IgD-negative memory B cell (primary cell): ENCODE results near the gene STMN1. TPM values are rescaled to one million over a fixed set of nuclear protein-coding genes. Genes with fewer than 3 reads are reported as not detected.

Experiments
- H3K27ac Mint-ChIP-seq, 3 donors: one replicate each; pipeline ENCODE4 v1.8.0; 2020 to 2022; ENCODE audit warnings: mild to moderate bottlenecking in 3 of 3, mixed read lengths in 3 of 3, moderate library complexity in 1 of 3
- H3K27me3 Mint-ChIP-seq: one replicate; pipeline ENCODE4 v1.8.0; 2021; ENCODE audit warnings: mixed read lengths
- H3K36me3 Mint-ChIP-seq: one replicate; pipeline ENCODE4 v1.8.0; 2020; ENCODE audit warnings: mild to moderate bottlenecking, mixed read lengths
- H3K4me1 Mint-ChIP-seq, 3 donors: one replicate each; pipeline ENCODE4 v1.8.0; 2020 to 2022; ENCODE audit warnings: mixed read lengths in 3 of 3, mild to moderate bottlenecking in 1 of 3
- H3K4me3 Mint-ChIP-seq, 4 donors: one replicate each; pipeline ENCODE4 v1.8.0; 2020 to 2022; ENCODE audit warnings: mild to moderate bottlenecking in 4 of 4, mixed read lengths in 4 of 4, moderate library complexity in 3 of 4
- H3K9me3 Mint-ChIP-seq, 3 donors: one replicate each; pipeline ENCODE4 v1.8.0; 2020 to 2021; ENCODE audit warnings: mixed read lengths in 3 of 3, mild to moderate bottlenecking in 1 of 3
- polyA plus RNA-seq: library from polyadenylated mRNA; unstranded; fragments of 300-500 nt; fragmentation: Illumina TruSeq; gene quantifications from one replicate; pipeline ENCODE4 v1.2.3, GENCODE V29; 2021

Gene STMN1
- polyA plus RNA-seq, 1 donor from 2014 or later: 47.4 TPM

DNA sequence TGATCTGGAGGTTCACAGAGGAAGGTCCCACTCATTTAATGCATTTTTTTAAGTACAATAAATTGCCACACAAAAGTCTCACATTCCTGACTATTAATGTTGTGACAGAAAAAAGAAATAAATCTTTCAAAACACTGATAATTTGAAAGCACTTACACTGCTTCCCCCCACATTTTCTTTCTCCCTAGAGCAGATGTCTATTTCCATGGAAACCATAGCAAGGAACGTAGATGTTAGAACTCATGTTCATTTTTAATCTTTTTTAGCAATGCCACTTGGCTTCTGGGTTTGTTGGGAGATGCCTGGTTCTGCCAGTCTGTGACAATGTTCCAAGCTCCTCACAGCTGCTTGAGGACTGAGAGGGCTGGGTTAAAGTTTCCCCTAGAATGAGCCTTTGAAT is 1.9 kb upstream of the STMN1 start:
- Mint-ChIP-seq H3K27me3 (no peaks in the 10 kb centered on the region), H3K4me3 (peak overlapping the region in 1 of 4 donors; percentile 100), H3K36me3 (peaks cover 2% of the 10 kb centered on the region), H3K9me3 (no peaks in the 10 kb centered on the region), H3K4me1 (peaks cover 7 to 13% (median 11%) of the 10 kb centered on the region in 3 donors), H3K27ac (no peak overlapping the region)

DNA sequence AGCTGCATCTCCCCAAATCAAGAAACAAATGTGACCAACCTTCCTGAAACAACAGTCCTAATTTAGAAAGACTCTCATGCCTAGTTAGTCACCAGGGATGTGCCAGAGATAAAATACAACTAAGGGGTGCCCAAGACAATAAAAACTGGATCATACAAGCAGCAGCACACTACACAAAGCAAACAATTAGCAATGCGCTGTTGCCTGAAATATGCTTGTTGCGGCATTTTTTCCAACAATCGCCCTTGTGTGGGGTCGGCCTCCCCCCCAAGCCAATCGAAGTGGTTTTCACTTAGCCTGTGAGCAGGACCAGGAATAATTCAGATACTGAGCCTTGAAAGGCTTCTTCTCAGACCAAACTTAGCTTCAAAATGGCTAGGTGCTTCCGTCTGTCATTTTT is 1.4 kb upstream of the STMN1 start:
- Mint-ChIP-seq H3K36me3 (peaks cover 2% of the 10 kb centered on the region), H3K4me3 (peak overlapping the region in 2 of 4 donors; percentile 96 to 100)

DNA sequence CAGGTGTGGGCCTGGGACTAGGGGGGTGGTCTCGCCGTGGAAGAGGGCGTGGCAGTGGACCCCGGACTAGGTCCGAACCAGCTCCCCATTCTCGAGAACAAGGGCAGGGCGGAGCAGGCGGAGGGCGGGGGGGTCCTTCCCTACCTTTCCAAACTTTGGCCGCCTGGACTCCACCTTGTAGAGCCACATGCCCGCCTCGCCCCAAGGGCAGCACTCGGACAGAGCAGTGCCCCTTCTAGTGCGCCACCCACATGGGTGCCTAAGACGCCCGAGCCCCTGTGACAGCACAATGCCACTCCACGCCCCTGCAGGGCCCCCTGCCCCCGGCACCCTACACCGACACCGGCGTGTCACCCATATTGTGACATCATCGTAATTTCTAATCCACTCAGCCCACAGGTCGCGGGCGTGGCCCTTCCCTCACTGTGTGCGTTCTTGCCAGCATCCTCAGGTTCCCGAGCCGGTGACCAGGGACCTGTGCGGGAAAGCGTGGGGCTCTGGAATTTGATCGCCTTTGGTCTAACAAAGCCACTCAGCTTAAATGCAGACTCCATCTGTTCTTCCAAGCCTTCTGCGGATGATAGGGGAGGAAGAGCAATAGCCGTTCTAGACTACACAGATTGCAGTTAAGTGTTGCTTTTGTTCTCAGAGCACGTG is 553 bp upstream of the STMN1 start:
- peak overlapping the region; percentile 84 to 100 (median 94) for H3K4me3 Mint-ChIP-seq
- H3K4me1 Mint-ChIP-seq: peaks cover 7 to 13% (median 11%) of the 10 kb centered on the region in 3 donors
- no peaks in the 10 kb centered on the region for H3K9me3 Mint-ChIP-seq
- H3K36me3 Mint-ChIP-seq: peaks cover under 1% of the 10 kb centered on the region
- no peaks in the 10 kb centered on the region for H3K27me3 Mint-ChIP-seq
- H3K27ac Mint-ChIP-seq: peak overlapping the region; percentile 42 to 89 (median 50)

More for the DNA sequence above, 1.4 kb upstream of the STMN1 start:
- Mint-ChIP-seq H3K27ac (peak overlapping the region in 1 of 3 donors; percentile 89), H3K9me3 (no peaks in the 10 kb centered on the region), H3K4me1 (peaks cover 7 to 13% (median 11%) of the 10 kb centered on the region in 3 donors), H3K27me3 (no peaks in the 10 kb centered on the region)

DNA sequence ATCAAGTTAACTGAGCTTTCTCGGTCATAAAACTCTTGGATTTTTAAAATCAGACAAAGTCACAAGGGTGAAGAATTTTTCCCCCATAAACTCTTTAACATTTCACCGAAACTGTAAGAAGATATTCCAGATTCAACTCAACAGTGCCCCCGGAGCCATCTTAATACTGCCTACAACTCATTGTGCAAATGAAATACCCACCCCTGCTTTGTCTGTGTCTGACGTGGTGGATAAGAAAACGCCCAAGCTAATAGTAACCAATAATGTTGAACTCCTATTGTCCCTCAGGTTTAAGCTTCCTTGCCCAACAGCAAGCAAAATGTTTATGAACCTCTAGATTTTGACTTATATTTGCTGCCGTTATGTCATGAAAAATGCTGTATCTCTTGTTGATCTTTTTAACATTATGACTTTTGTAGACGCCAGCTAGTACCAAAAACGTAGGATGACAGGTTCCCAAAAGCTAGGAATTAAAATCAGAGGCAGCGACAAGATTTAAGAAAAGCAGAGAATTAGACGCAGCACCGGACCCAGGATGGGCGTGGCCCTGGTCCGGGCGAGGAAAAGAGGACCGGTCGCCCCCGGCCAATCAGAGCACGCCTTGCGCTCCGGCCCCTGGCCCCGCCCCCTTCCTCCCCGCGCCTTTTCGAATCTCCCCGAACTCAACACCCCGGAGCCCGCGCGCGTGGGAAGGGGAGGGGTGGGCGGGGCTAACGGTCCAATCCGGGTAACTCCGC is 1.1 kb downstream of the STMN1 start:
- H3K9me3 Mint-ChIP-seq: no peaks in the 10 kb centered on the region
- H3K27ac Mint-ChIP-seq: peak overlapping the region; percentile 54 to 98 (median 91)
- no peaks in the 10 kb centered on the region for H3K27me3 Mint-ChIP-seq
- H3K36me3 Mint-ChIP-seq: no peaks in the 10 kb centered on the region
- peaks cover 7 to 13% (median 11%) of the 10 kb centered on the region in 3 donors for H3K4me1 Mint-ChIP-seq
- H3K4me3 Mint-ChIP-seq: peak overlapping the region; percentile 84 to 100 (median 97)

DNA sequence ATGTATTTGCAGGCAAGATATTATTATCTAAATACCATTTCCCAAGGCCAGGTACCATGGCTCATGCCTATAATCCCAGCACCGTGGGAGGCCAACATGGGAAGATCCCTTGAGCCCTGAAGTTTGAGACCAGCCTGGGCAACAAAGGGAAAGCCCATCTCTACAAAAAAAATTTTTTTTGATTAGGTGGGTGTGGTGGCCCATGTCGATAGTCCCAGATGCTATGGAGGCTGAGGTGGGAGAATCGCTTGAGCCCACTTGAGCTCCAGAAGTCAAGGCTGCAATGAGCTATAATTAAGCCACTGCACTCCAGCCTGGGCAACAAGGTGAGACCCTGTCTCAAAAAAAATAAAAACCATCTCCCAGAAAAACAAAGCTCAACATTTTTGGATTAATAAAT is 2.2 kb downstream of the STMN1 start:
- Mint-ChIP-seq H3K27me3 (no peaks in the 10 kb centered on the region), H3K9me3 (no peaks in the 10 kb centered on the region), H3K4me1 (peaks cover 7 to 13% (median 11%) of the 10 kb centered on the region in 3 donors), H3K4me3 (peak overlapping the region in 2 of 4 donors; percentile 96 to 100), H3K36me3 (no peaks in the 10 kb centered on the region), H3K27ac (no peak overlapping the region)

GRCh38 chr1:25902462-25902861 is 3.8 kb downstream of the STMN1 start:
- Mint-ChIP-seq H3K4me3 (peak overlapping the region in 1 of 4 donors; percentile 27), H3K9me3 (no peaks in the 10 kb centered on the region), H3K27me3 (no peaks in the 10 kb centered on the region), H3K27ac (no peak overlapping the region), H3K36me3 (no peaks in the 10 kb centered on the region), H3K4me1 (peaks cover 7 to 12% (median 11%) of the 10 kb centered on the region in 3 donors)

DNA sequence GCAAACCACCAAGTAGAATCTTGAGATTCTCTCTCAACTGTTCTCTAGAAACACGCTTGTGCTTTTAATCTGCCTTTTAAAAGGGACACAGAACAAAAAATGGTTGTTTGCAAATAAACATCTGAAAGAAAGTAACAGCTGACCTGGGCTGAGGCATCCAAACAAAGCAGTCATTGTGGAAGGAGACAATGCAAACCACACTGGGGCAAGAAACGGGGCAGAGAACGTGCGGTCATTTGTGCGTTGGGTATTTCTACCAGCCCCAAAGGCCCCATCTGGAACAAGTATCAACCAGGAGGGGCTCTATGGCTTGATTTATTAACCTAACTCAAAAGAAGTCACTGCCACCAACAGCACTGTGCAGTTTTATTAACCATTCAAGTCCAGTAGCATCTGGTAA is 6.0 kb downstream of the STMN1 start:
- peaks cover 12 to 16% (median 15%) of the 10 kb centered on the region in 3 donors for H3K4me1 Mint-ChIP-seq
- H3K9me3 Mint-ChIP-seq: no peaks in the 10 kb centered on the region
- H3K27me3 Mint-ChIP-seq: no peaks in the 10 kb centered on the region
- H3K4me3 Mint-ChIP-seq: peak overlapping the region in 1 of 4 donors; percentile 50
- peaks cover 1% of the 10 kb centered on the region for H3K36me3 Mint-ChIP-seq
- H3K27ac Mint-ChIP-seq: no peak overlapping the region

DNA sequence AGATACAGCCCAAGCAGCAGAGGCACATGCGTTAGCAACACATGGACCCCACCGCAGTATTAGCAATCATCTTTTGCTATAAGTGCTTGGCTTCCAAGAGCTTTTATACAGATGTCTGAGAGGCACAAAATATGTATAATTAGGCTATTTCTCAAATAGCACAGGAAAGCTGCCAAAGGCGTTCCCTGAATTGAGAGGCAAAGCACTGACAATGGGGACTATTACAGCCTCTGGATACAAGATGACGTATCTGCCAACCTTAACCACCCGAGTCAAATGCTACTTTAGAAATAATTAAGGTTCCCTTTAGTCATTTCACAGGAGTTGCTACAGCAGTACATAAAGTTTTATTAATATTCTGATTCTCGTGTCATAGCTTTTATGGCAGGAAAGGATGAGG is 6.4 kb downstream of the STMN1 start:
- H3K4me3 Mint-ChIP-seq: peak overlapping the region in 1 of 4 donors; percentile 50
- no peak overlapping the region for H3K27ac Mint-ChIP-seq
- peaks cover 2% of the 10 kb centered on the region for H3K36me3 Mint-ChIP-seq
- H3K9me3 Mint-ChIP-seq: no peaks in the 10 kb centered on the region
- peaks cover 9 to 13% (median 12%) of the 10 kb centered on the region in 3 donors for H3K4me1 Mint-ChIP-seq
- H3K27me3 Mint-ChIP-seq: no peaks in the 10 kb centered on the region

- H3K4me1 Mint-ChIP-seq: peaks cover 6 to 8% (median 7%) of the 10 kb centered on the region in 3 donors
- H3K27me3 Mint-ChIP-seq: no peaks in the 10 kb centered on the region
- no peak overlapping the region for H3K4me3 Mint-ChIP-seq
- no peaks in the 10 kb centered on the region for H3K9me3 Mint-ChIP-seq
- peaks cover 2% of the 10 kb centered on the region for H3K36me3 Mint-ChIP-seq
- H3K27ac Mint-ChIP-seq: peak overlapping the region in 1 of 3 donors; percentile 51
Measured at GRCh38 chr1:25898223-25899015, 7.8 kb downstream of the STMN1 start.

- peaks cover 6 to 8% (median 7%) of the 10 kb centered on the region in 3 donors for H3K4me1 Mint-ChIP-seq
- H3K27me3 Mint-ChIP-seq: no peaks in the 10 kb centered on the region
- peak overlapping the region in 1 of 3 donors; percentile 51 for H3K27ac Mint-ChIP-seq
- no peak overlapping the region for H3K4me3 Mint-ChIP-seq
- peaks cover 2% of the 10 kb centered on the region for H3K36me3 Mint-ChIP-seq
- H3K9me3 Mint-ChIP-seq: no peaks in the 10 kb centered on the region
Measured at GRCh38 chr1:25897754-25898153, 8.5 kb downstream of the STMN1 start.

DNA sequence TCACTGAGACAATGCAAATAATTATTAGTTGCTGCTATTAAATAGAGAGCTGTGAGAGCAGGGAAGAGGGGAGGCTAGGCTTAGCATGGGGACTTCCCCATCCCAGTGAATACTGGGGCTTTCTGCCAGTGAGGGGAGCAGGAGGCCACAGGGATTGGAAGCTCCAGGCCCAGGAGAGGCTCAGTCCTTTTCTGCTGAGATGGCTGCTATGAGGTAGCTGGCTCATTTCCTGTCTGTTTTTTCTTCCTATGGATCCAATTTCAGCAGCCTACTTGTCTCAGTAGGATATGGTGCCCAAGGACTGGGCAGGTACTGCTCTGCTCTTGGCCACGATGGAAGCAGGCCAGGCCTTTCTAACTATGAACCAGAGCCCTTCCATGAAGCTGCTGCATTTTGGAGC is 10.0 kb downstream of the STMN1 start:
- Mint-ChIP-seq H3K9me3 (no peaks in the 10 kb centered on the region), H3K4me1 (peaks cover 6 to 8% (median 7%) of the 10 kb centered on the region in 3 donors), H3K27me3 (no peaks in the 10 kb centered on the region), H3K27ac (no peak overlapping the region), H3K4me3 (no peak overlapping the region), H3K36me3 (peaks cover 2% of the 10 kb centered on the region)

GRCh38 chr1:25895365-25895990 is 10.7 kb downstream of the STMN1 start:
- Mint-ChIP-seq H3K4me1 (peaks cover 6 to 8% (median 7%) of the 10 kb centered on the region in 3 donors), H3K36me3 (peaks cover 2% of the 10 kb centered on the region), H3K27me3 (no peaks in the 10 kb centered on the region), H3K4me3 (peak overlapping the region in 2 of 4 donors; percentile 0 to 77), H3K9me3 (no peaks in the 10 kb centered on the region), H3K27ac (peak overlapping the region in 1 of 3 donors; percentile 3)

DNA sequence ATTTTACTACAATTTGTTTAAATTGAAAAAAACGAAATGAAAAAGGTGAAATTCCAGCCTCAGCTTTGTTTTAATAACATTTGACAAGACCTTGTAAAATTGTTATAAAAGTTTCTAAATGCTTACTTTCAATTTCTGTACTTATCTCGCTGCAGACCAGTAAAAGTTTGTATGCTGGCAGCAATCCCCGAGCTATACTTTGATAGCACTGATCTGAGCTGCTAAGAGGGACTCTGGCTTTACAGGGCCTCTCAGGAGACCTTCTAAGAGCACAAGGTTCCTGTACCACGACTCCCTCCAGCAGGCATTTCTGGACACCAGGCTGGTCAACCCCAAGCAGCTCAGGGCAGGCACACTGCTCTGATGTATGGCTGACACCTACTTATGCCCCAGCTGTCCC is 13.1 kb downstream of the STMN1 start:
- Mint-ChIP-seq H3K4me3 (no peak overlapping the region), H3K27ac (no peak overlapping the region), H3K4me1 (peaks cover 6 to 8% (median 7%) of the 10 kb centered on the region in 3 donors), H3K36me3 (peaks cover 2% of the 10 kb centered on the region), H3K9me3 (no peaks in the 10 kb centered on the region), H3K27me3 (no peaks in the 10 kb centered on the region)

GRCh38 chr1:25891606-25892005 is 14.6 kb downstream of the STMN1 start:
- H3K27me3 Mint-ChIP-seq: no peaks in the 10 kb centered on the region
- no peaks in the 10 kb centered on the region for H3K9me3 Mint-ChIP-seq
- peaks cover 4% of the 10 kb centered on the region for H3K36me3 Mint-ChIP-seq

More at GRCh38 chr1:25891606-25892005, 14.6 kb downstream of the STMN1 start:
- Mint-ChIP-seq H3K27ac (no peak overlapping the region), H3K4me3 (no peak overlapping the region), H3K4me1 (peaks cover 6 to 8% (median 7%) of the 10 kb centered on the region in 3 donors)
